CD4-positive, alpha-beta T cell treated with Interleukin-15 for 1 hour (primary cell): ENCODE results near the gene NEMF.
"Not testable (repeated sequence)": the region's sequence is repeated elsewhere in the genome, so short reads cannot be mapped to it uniquely, and the experiment has no call there.

Experiments
- DNase-seq: peaks from one replicate; pipeline ENCODE4 v3.0.0-alpha.2; 2020

NEMF gene

GRCh38 chr14:49875640-49876198, 23.1 kb upstream of the NEMF start:
- DNase-seq, result no peak

- DNase-seq, result not testable (repeated sequence)
Measured at GRCh38 chr14:49873548-49873947, 21.0 kb upstream of the NEMF start.

GRCh38 chr14:49870908-49871307, 18.3 kb upstream of the NEMF start:
- DNase-seq, result no peak

- no peak for DNase-seq
Measured at GRCh38 chr14:49868720-49869114, 16.1 kb upstream of the NEMF start.

GRCh38 chr14:49867831-49868719, 15.5 kb upstream of the NEMF start:
- peak; percentile 98 for DNase-seq

GRCh38 chr14:49865431-49865859, 12.9 kb upstream of the NEMF start:
- DNase-seq, result peak; percentile 77

GRCh38 chr14:49863487-49864281, 11.1 kb upstream of the NEMF start:
- peak; percentile 53 for DNase-seq

- peak; percentile 86 for DNase-seq
Measured at GRCh38 chr14:49862089-49862673, 9.6 kb upstream of the NEMF start.

GRCh38 chr14:49861699-49862088, 9.1 kb upstream of the NEMF start:
- DNase-seq, result peak; percentile 76

- DNase-seq, result no peak
Measured at GRCh38 chr14:49860988-49861698, 8.6 kb upstream of the NEMF start.

GRCh38 chr14:49858383-49858782, 5.8 kb upstream of the NEMF start:
- DNase-seq, result no peak

- no peak for DNase-seq
Measured at GRCh38 chr14:49857427-49858003, 4.9 kb upstream of the NEMF start.

- DNase-seq, result peak; percentile 81
Measured at GRCh38 chr14:49853572-49854375, 1.2 kb upstream of the NEMF start.

- DNase-seq, result no peak
Measured at GRCh38 chr14:49853158-49853477, 530 bp upstream of the NEMF start.

GRCh38 chr14:49851813-49852212, 775 bp downstream of the NEMF start:
- DNase-seq, result no peak

GRCh38 chr14:49849213-49849847, 3.3 kb downstream of the NEMF start:
- no peak for DNase-seq

GRCh38 chr14:49828640-49829039, 23.9 kb downstream of the NEMF start:
- DNase-seq, result no peak

- DNase-seq, result no peak
Measured at GRCh38 chr14:49820176-49820575, 32.4 kb downstream of the NEMF start.

- DNase-seq, result no peak
Measured at GRCh38 chr14:49816844-49817243, 35.7 kb downstream of the NEMF start.

GRCh38 chr14:49816118-49816517, 36.5 kb downstream of the NEMF start:
- not testable (repeated sequence) for DNase-seq

GRCh38 chr14:49808780-49809179, 43.8 kb downstream of the NEMF start:
- DNase-seq, result no peak
